HG02852 (cell line): ENCODE results near the gene TEAD1.
"Not testable (repeated sequence)": the region's sequence is repeated elsewhere in the genome, so short reads cannot be mapped to it uniquely, and the experiment has no call there.

Experiments
- ATAC-seq: cut with Tn5 transposase; IDR thresholded peaks from one replicate; pipeline ENCODE4 v1.9.1; 2021; ENCODE audit warnings: mild to moderate bottlenecking, moderate library complexity; ENCODE audit not compliant: unreplicated experiment

TEAD1 gene

GRCh38 chr11:12733091-12733490, 58.9 kb downstream of the TEAD1 start:
- ATAC-seq: no peak

GRCh38 chr11:12734625-12735024, 60.4 kb downstream of the TEAD1 start:
- ATAC-seq: no peak

DNA sequence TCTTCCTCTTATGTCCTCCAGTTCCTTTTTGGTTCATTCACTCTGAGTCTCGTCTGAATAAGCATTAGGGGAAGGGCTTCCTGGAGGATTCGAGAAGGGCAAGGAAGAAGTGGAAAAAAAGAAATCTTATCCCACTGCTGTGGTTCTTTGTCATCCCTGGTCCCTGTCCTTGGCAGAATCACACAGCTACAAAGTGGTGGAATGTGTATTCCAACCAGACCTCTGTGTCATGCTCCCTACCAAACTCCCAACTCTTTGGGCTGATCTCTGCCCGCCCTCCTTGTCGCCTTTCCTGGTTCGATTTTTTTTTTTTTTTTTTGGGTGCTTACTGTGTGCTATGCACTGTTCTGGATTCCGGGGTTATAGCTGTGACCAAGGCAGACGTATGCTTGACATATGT, 61.0 kb downstream of the TEAD1 start:
- no peak for ATAC-seq

DNA sequence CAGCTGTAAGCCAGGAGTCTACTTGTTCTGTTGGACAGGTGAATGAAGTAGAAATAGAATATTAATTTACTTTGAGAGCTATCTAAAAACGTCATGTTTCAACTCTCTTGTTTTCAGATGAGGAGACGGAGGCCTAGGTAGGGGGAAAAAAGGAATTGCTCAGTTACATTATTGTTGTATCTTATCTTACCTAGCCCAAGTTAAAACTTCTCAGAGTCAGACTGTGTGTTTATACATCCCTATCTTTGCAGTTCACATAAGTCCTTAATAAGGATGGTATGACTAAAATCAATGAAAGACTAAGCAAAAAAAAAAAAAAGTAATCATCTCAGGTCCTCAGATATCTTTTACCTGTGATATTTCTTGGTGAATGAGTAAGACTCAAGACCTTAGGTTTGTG, 62.8 kb downstream of the TEAD1 start:
- ATAC-seq: no peak

GRCh38 chr11:12741671-12742216, 67.5 kb downstream of the TEAD1 start:
- no peak for ATAC-seq

GRCh38 chr11:12743834-12744449, 69.7 kb downstream of the TEAD1 start:
- no peak for ATAC-seq

DNA sequence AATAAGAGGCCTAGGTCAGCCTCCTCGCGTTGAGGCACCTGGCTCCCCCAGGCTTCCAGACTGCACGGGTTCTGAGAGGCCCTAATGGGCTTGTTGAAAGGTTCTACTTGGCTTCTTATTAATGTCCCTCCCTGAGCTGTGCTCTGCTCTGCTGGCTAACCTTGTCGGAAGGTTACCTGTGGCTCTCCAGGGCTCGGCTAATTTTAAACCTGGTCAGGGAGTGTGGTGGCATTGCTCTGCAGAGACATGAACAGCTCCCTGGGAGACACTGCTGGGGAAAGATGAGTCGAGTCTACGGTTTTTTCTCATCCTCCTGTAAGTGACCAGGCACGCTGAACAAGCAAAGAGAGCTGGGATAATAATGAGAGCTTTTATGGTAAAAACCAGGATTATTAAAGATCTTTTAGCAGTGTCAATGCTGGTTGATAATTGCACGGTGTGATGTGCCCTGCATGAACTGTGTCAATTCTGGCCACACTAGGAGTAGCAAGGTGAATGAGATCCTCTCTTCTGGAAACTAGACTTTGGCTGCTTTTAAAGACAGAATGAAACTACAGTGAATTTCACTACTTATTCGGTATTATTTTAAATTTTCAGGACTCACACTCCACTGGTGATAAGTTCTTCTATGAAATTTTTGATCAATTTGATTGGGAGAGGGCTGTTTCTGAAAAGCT, 70.7 kb downstream of the TEAD1 start:
- no peak for ATAC-seq

- no peak for ATAC-seq
These were observed 71.6 kb downstream of the TEAD1 start for GRCh38 chr11:12745787-12746186.

DNA sequence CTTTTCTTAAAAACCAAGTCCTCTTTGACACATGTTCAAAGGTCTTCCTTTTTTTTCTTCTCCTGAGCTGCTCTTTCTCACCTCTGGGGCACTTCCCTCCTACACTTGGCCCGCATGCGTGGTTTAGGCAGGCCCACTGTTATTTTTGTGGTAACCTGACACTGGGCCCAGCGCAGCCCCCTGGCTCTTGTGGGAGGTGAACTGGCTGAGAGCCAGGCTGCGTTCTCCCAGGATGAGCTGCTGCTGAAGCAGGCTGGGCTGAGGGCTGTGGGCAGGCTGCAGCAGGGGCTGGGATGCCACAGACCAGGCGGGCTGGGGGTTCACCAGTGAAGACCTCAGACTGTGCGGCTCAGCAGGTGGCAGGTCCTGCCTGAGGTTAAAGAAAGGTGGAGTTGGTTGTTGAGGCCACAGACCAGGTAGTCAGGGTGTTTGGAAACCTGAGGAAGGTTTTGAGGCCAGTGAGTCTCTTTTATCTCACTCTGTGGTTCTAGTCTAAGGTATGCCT, 72.4 kb downstream of the TEAD1 start:
- ATAC-seq: no peak

DNA sequence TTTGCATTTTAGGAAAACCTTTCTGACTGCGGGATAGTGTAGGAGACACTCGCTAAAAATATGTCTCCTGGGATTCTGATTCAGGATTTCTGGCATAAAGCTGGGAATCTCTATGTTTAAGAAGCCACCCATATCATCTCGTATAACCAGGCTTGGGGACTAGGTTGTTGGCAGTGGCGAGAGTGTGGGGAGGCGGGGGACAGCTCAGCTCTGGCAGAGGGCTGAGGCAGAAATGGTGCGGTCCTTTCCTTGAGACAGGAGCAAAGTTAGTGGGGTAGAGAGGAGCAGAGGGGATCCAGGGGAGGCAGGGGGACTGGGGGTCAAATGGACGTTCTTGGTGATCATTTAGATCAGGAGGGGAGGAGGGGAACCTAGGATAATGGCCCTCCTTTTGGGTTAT, 74.3 kb downstream of the TEAD1 start:
- ATAC-seq: no peak

GRCh38 chr11:12749442-12749841, 75.2 kb downstream of the TEAD1 start:
- ATAC-seq: no peak

- no peak for ATAC-seq
These were observed 76.0 kb downstream of the TEAD1 start for GRCh38 chr11:12750181-12750580.

DNA sequence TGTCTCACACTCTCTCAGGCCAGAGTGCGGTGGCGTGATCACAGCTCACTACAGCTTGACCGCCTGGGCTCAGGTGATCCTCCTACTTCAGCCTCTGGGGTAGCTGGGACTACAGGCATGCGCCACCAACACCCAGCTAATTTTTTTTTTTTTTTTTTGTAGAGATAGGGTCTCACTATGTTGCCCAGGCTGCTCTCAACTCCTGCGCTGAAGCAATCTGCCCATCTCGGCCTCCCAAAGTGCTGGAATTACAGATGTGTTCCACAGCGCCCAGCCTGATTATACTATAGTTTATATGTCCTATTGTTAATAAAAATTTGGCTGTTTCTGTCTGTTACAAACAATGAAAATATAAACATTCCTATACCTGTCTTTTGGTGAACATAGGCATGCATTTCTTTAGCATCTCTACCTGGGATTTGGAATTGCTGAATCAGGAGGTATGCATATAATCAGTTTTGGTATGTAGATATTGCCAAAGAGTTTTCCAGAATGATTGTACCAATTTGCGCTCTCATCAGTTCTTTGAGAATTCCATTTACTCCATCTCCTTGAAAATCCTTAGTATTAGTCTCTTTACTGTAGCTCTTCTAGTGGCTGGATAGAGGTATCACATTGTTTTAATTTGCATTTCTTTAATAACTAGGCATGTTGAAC, 78.8 kb downstream of the TEAD1 start:
- ATAC-seq: no peak

DNA sequence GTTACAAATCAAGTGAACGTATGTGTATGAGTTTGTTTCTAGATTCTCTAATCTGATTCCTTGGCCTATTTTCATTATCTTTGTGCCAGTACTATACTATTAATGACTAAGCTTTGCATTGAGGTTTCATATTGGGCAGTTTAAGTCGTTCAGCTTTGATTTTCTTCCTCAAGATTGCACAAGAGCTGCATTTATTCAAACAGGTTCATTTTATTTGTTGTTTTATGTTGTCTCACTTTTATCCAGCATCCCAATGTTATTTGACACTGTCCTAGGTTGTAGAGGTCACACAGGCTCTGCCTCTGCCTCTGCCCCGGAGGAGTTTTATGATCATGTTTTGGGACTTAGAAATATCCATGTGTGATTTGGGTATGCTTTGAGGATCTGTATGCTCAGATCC, 79.8 kb downstream of the TEAD1 start:
- no peak for ATAC-seq

GRCh38 chr11:12754582-12755234, 80.5 kb downstream of the TEAD1 start:
- no peak for ATAC-seq

DNA sequence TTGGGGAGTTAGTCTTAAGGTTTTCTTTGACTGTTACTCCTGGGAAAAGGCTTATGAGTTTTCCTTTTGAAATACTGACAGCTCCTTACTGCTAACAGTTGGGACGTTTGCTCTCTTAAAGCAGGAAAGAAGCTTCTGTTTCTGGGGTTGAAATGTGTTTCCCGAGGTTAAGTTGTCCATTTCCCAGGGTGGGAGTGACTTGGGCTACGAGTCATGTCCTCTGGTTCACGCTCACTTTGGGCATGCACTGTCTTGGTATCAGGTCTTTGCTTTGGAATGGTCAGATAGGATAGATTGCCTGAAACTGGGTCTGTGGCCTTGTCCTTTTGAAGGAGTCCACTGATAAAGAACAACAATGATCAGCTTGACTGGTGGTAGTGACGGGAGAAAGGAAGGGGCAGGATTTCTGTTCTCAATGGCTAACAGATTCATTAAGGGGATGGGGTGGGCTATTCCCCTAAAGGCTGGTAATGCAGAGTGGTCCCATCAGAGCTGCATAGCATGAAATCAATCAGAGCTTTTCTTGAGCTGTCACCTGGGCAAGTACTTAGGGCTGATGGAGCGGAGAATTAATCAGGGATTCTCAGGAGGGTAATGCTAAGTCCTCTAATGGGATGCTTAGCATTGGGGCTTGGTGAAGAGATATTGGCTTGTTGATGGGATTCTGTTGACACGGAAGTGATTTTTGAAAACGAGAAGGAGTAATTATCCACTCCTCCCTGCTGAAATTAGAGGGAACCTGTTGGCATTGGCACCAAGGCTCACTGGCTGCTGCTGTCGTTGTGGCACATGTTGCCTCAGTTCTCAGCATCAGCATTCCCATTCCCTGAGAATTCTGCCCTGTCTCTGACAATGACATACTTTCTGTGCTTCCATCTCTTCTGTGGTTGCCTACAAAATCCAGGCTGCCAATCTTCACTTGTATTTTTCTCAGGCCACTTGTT, 81.6 kb downstream of the TEAD1 start:
- ATAC-seq: no peak

GRCh38 chr11:12756454-12756806, 82.2 kb downstream of the TEAD1 start:
- no peak for ATAC-seq

DNA sequence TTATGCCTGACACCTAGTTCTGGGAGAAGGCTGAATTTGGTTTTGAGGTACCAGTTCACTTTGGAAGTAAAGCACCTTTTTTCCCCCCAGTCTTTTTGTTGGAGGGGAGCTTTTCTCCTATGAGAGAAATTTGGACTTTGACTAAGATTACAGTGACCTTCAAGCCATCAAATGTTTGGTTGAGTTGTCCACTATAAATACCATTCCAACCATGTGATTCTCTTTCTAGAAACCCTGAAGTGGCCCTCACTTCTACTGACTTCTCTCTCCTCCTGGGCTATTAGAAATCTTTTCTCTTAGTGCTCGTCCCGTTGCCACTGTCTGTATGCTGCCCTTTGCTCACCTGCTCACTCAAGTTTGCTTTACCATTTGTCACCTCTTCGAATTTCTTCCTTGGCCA, 82.6 kb downstream of the TEAD1 start:
- no peak for ATAC-seq

GRCh38 chr11:12757416-12757815, 83.2 kb downstream of the TEAD1 start:
- no peak for ATAC-seq

- not testable (repeated sequence) for ATAC-seq
These were observed 83.9 kb downstream of the TEAD1 start for GRCh38 chr11:12758117-12758516.
